ENCODE data around the gene TMEM225.

GRCh38 chr11:123859731-123860130 lies 25.7 kb downstream of the TMEM225 start:
- TF ChIP-seq EZH2 (IDR thresholded peaks at IDR 0.05; ENCODE audit: borderline replicate concordance, low read depth, low read length, poor library complexity, severe bottlenecking) (no peak), CTCF (conservative IDR thresholded peaks at IDR 0.05; ENCODE audit: low read depth, low read length) (no peak)
